H9 (cell line): ENCODE measurements around the gene TMC6. TPM values are rescaled to one million over a fixed set of nuclear protein-coding genes. Genes with fewer than 3 reads are reported as not detected.

Source experiments
- DNase-seq: peaks from one replicate; pipeline ENCODE4 v3.0.0-alpha.2; 2017
- H2AFZ ChIP-seq: one replicate; pipeline ENCODE4 v1.6.1; 2013; ENCODE audit warnings: mild to moderate bottlenecking, low read length, control low read depth, moderate library complexity
- H2AK5ac ChIP-seq: 2 replicates; pipeline ENCODE4 v1.6.1; 2013; ENCODE audit warnings: low read length, control low read depth, mixed read lengths; ENCODE audit not compliant: insufficient read length
- H2BK120ac ChIP-seq: one replicate; pipeline ENCODE4 v1.6.1; 2013; ENCODE audit warnings: low read depth, mild to moderate bottlenecking, low read length, control low read depth, inconsistent platforms; ENCODE audit not compliant: poor library complexity, severe bottlenecking
- H2BK12ac ChIP-seq: 2 replicates; pipeline ENCODE4 v1.6.1; 2013; ENCODE audit warnings: low read length, control low read depth, mixed read lengths, low read depth; ENCODE audit not compliant: insufficient read length
- H2BK15ac ChIP-seq: 2 replicates; pipeline ENCODE4 v1.6.1; 2013; ENCODE audit warnings: low read depth, low read length, control low read depth
- H2BK20ac ChIP-seq: one replicate; pipeline ENCODE4 v1.6.1; 2013; ENCODE audit warnings: low read depth, mild to moderate bottlenecking, low read length, control low read depth, inconsistent platforms; ENCODE audit not compliant: poor library complexity, severe bottlenecking
- H2BK5ac ChIP-seq: 2 replicates; pipeline ENCODE4 v1.6.1; 2013; ENCODE audit warnings: low read length, control low read depth, mixed read lengths; ENCODE audit not compliant: insufficient read length
- H3K14ac ChIP-seq: 2 replicates; pipeline ENCODE4 v1.6.1; 2013; ENCODE audit warnings: low read length, control low read depth; ENCODE audit not compliant: insufficient read depth
- H3K18ac ChIP-seq: 2 replicates; pipeline ENCODE4 v1.6.1; 2013; ENCODE audit warnings: low read depth, mild to moderate bottlenecking, mixed read lengths, low read length, control low read depth; ENCODE audit not compliant: insufficient read length
- H3K23ac ChIP-seq: 2 replicates; pipeline ENCODE4 v1.6.1; 2013; ENCODE audit warnings: low read length, control low read depth, mixed read lengths, low read depth; ENCODE audit not compliant: insufficient read length
- H3K23me2 ChIP-seq: 2 replicates; pipeline ENCODE4 v1.6.1; 2013; ENCODE audit warnings: low read depth, mild to moderate bottlenecking, mixed read lengths, low read length, control low read depth; ENCODE audit not compliant: insufficient read length, poor library complexity, severe bottlenecking
- H3K27ac ChIP-seq: 2 replicates; pipeline ENCODE4 v1.5.1; 2013; ENCODE audit warnings: low read length, control low read depth, mixed read lengths, low read depth; ENCODE audit not compliant: insufficient read length
- H3K27me3 ChIP-seq: 2 replicates; pipeline ENCODE4 v1.6.1; 2013; ENCODE audit warnings: low read length, control low read depth, inconsistent platforms; ENCODE audit not compliant: insufficient read depth
- H3K4ac ChIP-seq: 2 replicates; pipeline ENCODE4 v1.6.1; 2013; ENCODE audit warnings: low read depth, mild to moderate bottlenecking, control low read depth, inconsistent platforms, low read length, moderate library complexity
- H3K4me1 ChIP-seq: 2 replicates; pipeline ENCODE4 v1.6.1; 2013; ENCODE audit warnings: low read length, control low read depth, inconsistent platforms; ENCODE audit not compliant: insufficient read depth
- H3K4me2 ChIP-seq: 2 replicates; pipeline ENCODE4 v1.6.1; 2013; ENCODE audit warnings: low read length, control low read depth, mixed read lengths; ENCODE audit not compliant: insufficient read length, insufficient read depth
- H3K56ac ChIP-seq: 2 replicates; pipeline ENCODE4 v1.6.1; 2013; ENCODE audit warnings: low read depth, mild to moderate bottlenecking, mixed read lengths, low read length, control low read depth; ENCODE audit not compliant: insufficient read length
- H3K79me1 ChIP-seq: 2 replicates; pipeline ENCODE4 v1.6.1; 2013; ENCODE audit warnings: low read depth, mild to moderate bottlenecking, moderate library complexity, low read length, control low read depth, inconsistent platforms; ENCODE audit not compliant: insufficient read depth, poor library complexity, severe bottlenecking
- H3K79me2 ChIP-seq: 2 replicates; pipeline ENCODE4 v1.6.1; 2013; ENCODE audit warnings: low read length, control low read depth, inconsistent platforms; ENCODE audit not compliant: insufficient read depth
- H3K9ac ChIP-seq: 2 replicates; pipeline ENCODE4 v1.6.1; 2013; ENCODE audit warnings: low read length, control low read depth, mixed read lengths; ENCODE audit not compliant: insufficient read length; ENCODE audit errors: extremely low read depth
- H3K9me3 ChIP-seq: one replicate; pipeline ENCODE4 v1.6.1; 2013; ENCODE audit warnings: low read depth, low read length, inconsistent platforms; ENCODE audit not compliant: control insufficient read depth
- H3T11ph ChIP-seq: one replicate; pipeline ENCODE4 v1.6.1; 2013; ENCODE audit warnings: mild to moderate bottlenecking, low read length, control low read depth, inconsistent platforms
- H4K20me1 ChIP-seq: one replicate; pipeline ENCODE4 v1.6.1; 2013; ENCODE audit not compliant: control insufficient read depth, insufficient read length, insufficient read depth
- H4K5ac ChIP-seq: 2 replicates; pipeline ENCODE4 v1.6.1; 2013; ENCODE audit warnings: low read depth, mild to moderate bottlenecking, mixed read lengths, low read length, control low read depth; ENCODE audit not compliant: insufficient read length
- H4K8ac ChIP-seq: replicated peaks from 2 replicates; pipeline ENCODE4 v1.6.1; 2013; ENCODE audit warnings: low read length, control low read depth, mixed read lengths, low read depth; ENCODE audit not compliant: insufficient read length
- H4K91ac ChIP-seq: 2 replicates; pipeline ENCODE4 v1.6.1; 2013; ENCODE audit warnings: low read depth, mild to moderate bottlenecking, moderate library complexity, mixed read lengths, low read length, control low read depth; ENCODE audit not compliant: insufficient read length
- H3K27ac Mint-ChIP-seq, 3 experiments: 2 replicates in 2 of 3; 3 replicates in 1 of 3; pipeline ENCODE4 v1.8.0; 2020 to 2021; ENCODE audit warnings: mixed read lengths in 3 of 3, mild to moderate bottlenecking in 1 of 3, moderate library complexity in 1 of 3
- H3K27me3 Mint-ChIP-seq: 2 replicates; pipeline ENCODE4 v1.8.0; 2021; ENCODE audit warnings: low read depth, mild to moderate bottlenecking, moderate library complexity, mixed read lengths
- H3K36me3 Mint-ChIP-seq, 3 experiments: 2 replicates in 2 of 3; 3 replicates in 1 of 3; pipeline ENCODE4 v1.8.0; 2020 to 2021; ENCODE audit warnings: low read depth in 3 of 3, mixed read lengths in 3 of 3; ENCODE audit not compliant: insufficient read depth in 1 of 3
- H3K4me1 Mint-ChIP-seq, 2 experiments: 2 replicates each; pipeline ENCODE4 v1.8.0; 2020; ENCODE audit warnings: mixed read lengths in 2 of 2
- H3K4me3 Mint-ChIP-seq, 2 experiments: 2 replicates in 1 of 2; 3 replicates in 1 of 2; pipeline ENCODE4 v1.8.0; 2020 to 2021; ENCODE audit warnings: mild to moderate bottlenecking in 2 of 2, mixed read lengths in 2 of 2, moderate library complexity in 1 of 2
- H3K9me3 Mint-ChIP-seq, 2 experiments: 2 replicates in 1 of 2; 3 replicates in 1 of 2; pipeline ENCODE4 v1.8.0; 2020; ENCODE audit warnings: mild to moderate bottlenecking in 2 of 2, mixed read lengths in 2 of 2, moderate library complexity in 1 of 2
- WGBS: extraction: QIAGEN DNeasy Blood & Tissue Kit; methylation state at CpG from one replicate; pipeline ENCODE4 v1.1.7; 2013; ENCODE audit warnings: missing lambda C conversion rate, low lambda C conversion rate, mixed read lengths; ENCODE audit not compliant: insufficient read length; ENCODE audit errors: extremely low coverage; 5-methylcytosine and 5-hydroxymethylcytosine counted together
- total RNA-seq: library from RNA; stranded (reverse); gene quantifications from 2 replicates; pipeline ENCODE4 v1.2.1, GENCODE V29; 2021
- TF ChIP-seq, protein P1 (sequence below): fragments of 200-600 bp; sonication (generic); conservative IDR thresholded peaks from 3 replicates; pipeline ENCODE4 v1.8.0; 2021; ENCODE audit warnings: antibody characterized with exemption, mild to moderate bottlenecking

Gene TMC6
- total RNA-seq, 1 experiment from 2014 or later: 86.8 TPM

- no peak overlapping the region for H3K4me2 ChIP-seq
- TF ChIP-seq, protein P1, sequence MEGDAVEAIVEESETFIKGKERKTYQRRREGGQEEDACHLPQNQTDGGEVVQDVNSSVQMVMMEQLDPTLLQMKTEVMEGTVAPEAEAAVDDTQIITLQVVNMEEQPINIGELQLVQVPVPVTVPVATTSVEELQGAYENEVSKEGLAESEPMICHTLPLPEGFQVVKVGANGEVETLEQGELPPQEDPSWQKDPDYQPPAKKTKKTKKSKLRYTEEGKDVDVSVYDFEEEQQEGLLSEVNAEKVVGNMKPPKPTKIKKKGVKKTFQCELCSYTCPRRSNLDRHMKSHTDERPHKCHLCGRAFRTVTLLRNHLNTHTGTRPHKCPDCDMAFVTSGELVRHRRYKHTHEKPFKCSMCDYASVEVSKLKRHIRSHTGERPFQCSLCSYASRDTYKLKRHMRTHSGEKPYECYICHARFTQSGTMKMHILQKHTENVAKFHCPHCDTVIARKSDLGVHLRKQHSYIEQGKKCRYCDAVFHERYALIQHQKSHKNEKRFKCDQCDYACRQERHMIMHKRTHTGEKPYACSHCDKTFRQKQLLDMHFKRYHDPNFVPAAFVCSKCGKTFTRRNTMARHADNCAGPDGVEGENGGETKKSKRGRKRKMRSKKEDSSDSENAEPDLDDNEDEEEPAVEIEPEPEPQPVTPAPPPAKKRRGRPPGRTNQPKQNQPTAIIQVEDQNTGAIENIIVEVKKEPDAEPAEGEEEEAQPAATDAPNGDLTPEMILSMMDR: no peak
- peaks cover 2 to 38% (median 10%) of the 10 kb centered on the region in 3 experiments; a peak in 4 of 7 replicates for H3K36me3 Mint-ChIP-seq
- no CpG with 5 or more reads among the region's 19 CpGs for WGBS
- H3K14ac ChIP-seq: no peak overlapping the region
- H4K20me1 ChIP-seq: no peaks in the 10 kb centered on the region
- H4K91ac ChIP-seq: no peak overlapping the region
- no peaks in the 10 kb centered on the region for H3K79me2 ChIP-seq
- no peaks in the 10 kb centered on the region for H3K9me3 ChIP-seq
- no peak overlapping the region for H2AK5ac ChIP-seq
- no peak overlapping the region for H3K27ac ChIP-seq
- H3K18ac ChIP-seq: no peak overlapping the region
- no peak overlapping the region for H3K9ac ChIP-seq
- H2BK15ac ChIP-seq: no peak overlapping the region
- no peak overlapping the region for H2BK5ac ChIP-seq
- peaks cover 2% of the 10 kb centered on the region in 2 experiments; a peak in 3 of 4 replicates for H3K4me1 Mint-ChIP-seq
- H4K5ac ChIP-seq: no peak overlapping the region
- H3K27me3 ChIP-seq: no peaks in the 10 kb centered on the region
- no peak overlapping the region for H2BK12ac ChIP-seq
- H3K27ac Mint-ChIP-seq: 0 out of 7 replicates have a peak overlapping the region, but pooled peaks of 1 of the 3 experiments have one; percentile 73
- DNase-seq: no peak
- no peak overlapping the region for H3K4ac ChIP-seq
- no peak overlapping the region for H2BK120ac ChIP-seq
- H3K56ac ChIP-seq: no peak overlapping the region
- no peak overlapping the region for H3K4me3 Mint-ChIP-seq
- H3K4me1 ChIP-seq: no peaks in the 10 kb centered on the region
- no peak overlapping the region for H2AFZ ChIP-seq
- no peaks in the 10 kb centered on the region for H3K79me1 ChIP-seq
- no peaks in the 10 kb centered on the region for H3K23me2 ChIP-seq
- no peak overlapping the region for H4K8ac ChIP-seq
- H3T11ph ChIP-seq: no peak overlapping the region
- H3K23ac ChIP-seq: no peak overlapping the region
- no peak overlapping the region for H2BK20ac ChIP-seq
- no peaks in the 10 kb centered on the region for H3K9me3 Mint-ChIP-seq
- no peaks in the 10 kb centered on the region; the same call in 1 of the 2 replicates for H3K27me3 Mint-ChIP-seq
These were observed 17.4 kb downstream of the TMC6 start for GRCh38 chr17:78111016-78111726.
